H1 (cell line): ENCODE measurements around the gene TLR2.

Experiments used
- EGR1 ChIP-seq: IDR thresholded peaks from 2 replicates; pipeline ENCODE4 v1.6.1; 2011; ENCODE audit warnings: low read depth, low read length, borderline replicate concordance
- TF ChIP-seq, protein P1 (sequence below), 3 experiments: IDR thresholded peaks; 1 replicate in 2 of 3; 2 replicates in 1 of 3; pipeline versions ENCODE4 v1.5.1 to v1.6.1; 2011; ENCODE audit warnings: low read length in 3 of 3, mild to moderate bottlenecking in 3 of 3, inconsistent platforms in 2 of 3, low read depth in 1 of 3, moderate library complexity in 1 of 3; ENCODE audit not compliant: insufficient read depth in 1 of 3; ENCODE audit errors: control extremely low read depth in 1 of 3

DNA sequence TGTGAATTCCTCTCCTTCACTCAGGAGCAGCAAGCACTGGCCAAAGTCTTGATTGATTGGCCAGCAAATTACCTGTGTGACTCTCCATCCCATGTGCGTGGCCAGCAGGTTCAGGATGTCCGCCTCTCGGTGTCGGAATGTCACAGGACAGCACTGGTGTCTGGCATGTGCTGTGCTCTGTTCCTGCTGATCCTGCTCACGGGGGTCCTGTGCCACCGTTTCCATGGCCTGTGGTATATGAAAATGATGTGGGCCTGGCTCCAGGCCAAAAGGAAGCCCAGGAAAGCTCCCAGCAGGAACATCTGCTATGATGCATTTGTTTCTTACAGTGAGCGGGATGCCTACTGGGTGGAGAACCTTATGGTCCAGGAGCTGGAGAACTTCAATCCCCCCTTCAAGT is 20.4 kb downstream of the TLR2 start:
- TF ChIP-seq EGR1: no peak
- TF ChIP-seq, protein P1, sequence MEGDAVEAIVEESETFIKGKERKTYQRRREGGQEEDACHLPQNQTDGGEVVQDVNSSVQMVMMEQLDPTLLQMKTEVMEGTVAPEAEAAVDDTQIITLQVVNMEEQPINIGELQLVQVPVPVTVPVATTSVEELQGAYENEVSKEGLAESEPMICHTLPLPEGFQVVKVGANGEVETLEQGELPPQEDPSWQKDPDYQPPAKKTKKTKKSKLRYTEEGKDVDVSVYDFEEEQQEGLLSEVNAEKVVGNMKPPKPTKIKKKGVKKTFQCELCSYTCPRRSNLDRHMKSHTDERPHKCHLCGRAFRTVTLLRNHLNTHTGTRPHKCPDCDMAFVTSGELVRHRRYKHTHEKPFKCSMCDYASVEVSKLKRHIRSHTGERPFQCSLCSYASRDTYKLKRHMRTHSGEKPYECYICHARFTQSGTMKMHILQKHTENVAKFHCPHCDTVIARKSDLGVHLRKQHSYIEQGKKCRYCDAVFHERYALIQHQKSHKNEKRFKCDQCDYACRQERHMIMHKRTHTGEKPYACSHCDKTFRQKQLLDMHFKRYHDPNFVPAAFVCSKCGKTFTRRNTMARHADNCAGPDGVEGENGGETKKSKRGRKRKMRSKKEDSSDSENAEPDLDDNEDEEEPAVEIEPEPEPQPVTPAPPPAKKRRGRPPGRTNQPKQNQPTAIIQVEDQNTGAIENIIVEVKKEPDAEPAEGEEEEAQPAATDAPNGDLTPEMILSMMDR (IDR thresholded peaks at IDR 0.05; ENCODE audit: control extremely low read depth in 1 of 3, insufficient read depth in 1 of 3, low read depth in 1 of 3, low read length in 3 of 3): no peak
